ENCODE results near the gene CCDC18.

The CCDC18 gene

GRCh38 chr1:93180723-93181613, at the start of gene CCDC18:
TSS of gene CCDC18 (plus strand) at chr1:93180724. CDS start at chr1:93183362, 2,638 bp downstream.
- H3K27ac ChIP-seq: peak within 1 kb of the TSS; percentile 95
- TF ChIP-seq CTCF (IDR thresholded peaks at IDR 0.05): no peak
- no peak for TF ChIP-seq ZFX (IDR thresholded peaks at IDR 0.05; ENCODE audit: borderline replicate concordance)

GRCh38 chr1:93132638-93133037, 47.9 kb upstream of the CCDC18 start:
- H3K27ac ChIP-seq: no peak overlapping the region
- TF ChIP-seq ZFX (IDR thresholded peaks at IDR 0.05; ENCODE audit: borderline replicate concordance) (no peak), CTCF (IDR thresholded peaks at IDR 0.05) (no peak)

- H3K27ac ChIP-seq: no peak overlapping the region
- TF ChIP-seq ZFX (IDR thresholded peaks at IDR 0.05; ENCODE audit: borderline replicate concordance) (no peak), CTCF (IDR thresholded peaks at IDR 0.05) (no peak)
Measured at GRCh38 chr1:93136445-93136844, 44.1 kb upstream of the CCDC18 start.

GRCh38 chr1:93137604-93138292, 42.8 kb upstream of the CCDC18 start:
- no peak for TF ChIP-seq CTCF (IDR thresholded peaks at IDR 0.05)
- TF ChIP-seq ZFX (IDR thresholded peaks at IDR 0.05; ENCODE audit: borderline replicate concordance): no peak
- H3K27ac ChIP-seq: peak overlapping the region; percentile 10; the same call in 1 of the 2 replicates

GRCh38 chr1:93140106-93140505, 40.4 kb upstream of the CCDC18 start:
- H3K27ac ChIP-seq: no peak overlapping the region
- TF ChIP-seq CTCF (IDR thresholded peaks at IDR 0.05): no peak
- TF ChIP-seq ZFX (IDR thresholded peaks at IDR 0.05; ENCODE audit: borderline replicate concordance): no peak

- no peak for TF ChIP-seq ZFX (IDR thresholded peaks at IDR 0.05; ENCODE audit: borderline replicate concordance)
- TF ChIP-seq CTCF (IDR thresholded peaks at IDR 0.05): no peak
- no peak overlapping the region for H3K27ac ChIP-seq
Measured at GRCh38 chr1:93142161-93142560, 38.4 kb upstream of the CCDC18 start.

- no peak for TF ChIP-seq ZFX (IDR thresholded peaks at IDR 0.05; ENCODE audit: borderline replicate concordance)
- TF ChIP-seq CTCF (IDR thresholded peaks at IDR 0.05): no peak
- H3K27ac ChIP-seq: no peak overlapping the region
Measured at GRCh38 chr1:93143136-93143535, 37.4 kb upstream of the CCDC18 start.
